H1 (cell line): ENCODE data around the gene MPPED2. TPM values are rescaled to one million over a fixed set of nuclear protein-coding genes. Genes with fewer than 3 reads are reported as not detected.

Experiments used
- polyA plus RNA-seq, 7 experiments: library from polyadenylated mRNA; depleted of rRNA in 3 of 7; stranded (reverse) in 5 of 7; unstranded in 2 of 7; fragments of >200 nt in 5 of 7; fragments of 200-250 nt in 2 of 7; gene quantifications; 1 replicate in 5 of 7; 2 replicates in 1 of 7; 4 replicates in 1 of 7; pipeline versions ENCODE4 v1.2.1 to v1.2.3, GENCODE V29; 2011 to 2013; ENCODE audit warnings: missing spikeins in 2 of 7, mixed read lengths in 2 of 7
- total RNA-seq: library from RNA; stranded (reverse); fragmentation: NEBNext Ultra II Directional; extraction: Animal tissue kit (Norgen Biotek cat#: 25700); gene quantifications from 2 replicates; pipeline ENCODE4 v1.2.1, GENCODE V29; 2021
- TF ChIP-seq, protein P1 (sequence below): fragments of 300-600 bp; sonication (generic); IDR thresholded peaks from 2 replicates; pipeline ENCODE4 v1.7.1; 2012; ENCODE audit warnings: low read length, moderate library complexity, mild to moderate bottlenecking, inconsistent platforms; ENCODE audit not compliant: insufficient replicate concordance

MPPED2 gene
- total and polyA plus RNA-seq, 2 of the 8 experiments (the other 6 are each of a cell fraction or from before 2014, with no cell fraction given) = 1.3 to 3.5 TPM

- TF ChIP-seq, protein P1, sequence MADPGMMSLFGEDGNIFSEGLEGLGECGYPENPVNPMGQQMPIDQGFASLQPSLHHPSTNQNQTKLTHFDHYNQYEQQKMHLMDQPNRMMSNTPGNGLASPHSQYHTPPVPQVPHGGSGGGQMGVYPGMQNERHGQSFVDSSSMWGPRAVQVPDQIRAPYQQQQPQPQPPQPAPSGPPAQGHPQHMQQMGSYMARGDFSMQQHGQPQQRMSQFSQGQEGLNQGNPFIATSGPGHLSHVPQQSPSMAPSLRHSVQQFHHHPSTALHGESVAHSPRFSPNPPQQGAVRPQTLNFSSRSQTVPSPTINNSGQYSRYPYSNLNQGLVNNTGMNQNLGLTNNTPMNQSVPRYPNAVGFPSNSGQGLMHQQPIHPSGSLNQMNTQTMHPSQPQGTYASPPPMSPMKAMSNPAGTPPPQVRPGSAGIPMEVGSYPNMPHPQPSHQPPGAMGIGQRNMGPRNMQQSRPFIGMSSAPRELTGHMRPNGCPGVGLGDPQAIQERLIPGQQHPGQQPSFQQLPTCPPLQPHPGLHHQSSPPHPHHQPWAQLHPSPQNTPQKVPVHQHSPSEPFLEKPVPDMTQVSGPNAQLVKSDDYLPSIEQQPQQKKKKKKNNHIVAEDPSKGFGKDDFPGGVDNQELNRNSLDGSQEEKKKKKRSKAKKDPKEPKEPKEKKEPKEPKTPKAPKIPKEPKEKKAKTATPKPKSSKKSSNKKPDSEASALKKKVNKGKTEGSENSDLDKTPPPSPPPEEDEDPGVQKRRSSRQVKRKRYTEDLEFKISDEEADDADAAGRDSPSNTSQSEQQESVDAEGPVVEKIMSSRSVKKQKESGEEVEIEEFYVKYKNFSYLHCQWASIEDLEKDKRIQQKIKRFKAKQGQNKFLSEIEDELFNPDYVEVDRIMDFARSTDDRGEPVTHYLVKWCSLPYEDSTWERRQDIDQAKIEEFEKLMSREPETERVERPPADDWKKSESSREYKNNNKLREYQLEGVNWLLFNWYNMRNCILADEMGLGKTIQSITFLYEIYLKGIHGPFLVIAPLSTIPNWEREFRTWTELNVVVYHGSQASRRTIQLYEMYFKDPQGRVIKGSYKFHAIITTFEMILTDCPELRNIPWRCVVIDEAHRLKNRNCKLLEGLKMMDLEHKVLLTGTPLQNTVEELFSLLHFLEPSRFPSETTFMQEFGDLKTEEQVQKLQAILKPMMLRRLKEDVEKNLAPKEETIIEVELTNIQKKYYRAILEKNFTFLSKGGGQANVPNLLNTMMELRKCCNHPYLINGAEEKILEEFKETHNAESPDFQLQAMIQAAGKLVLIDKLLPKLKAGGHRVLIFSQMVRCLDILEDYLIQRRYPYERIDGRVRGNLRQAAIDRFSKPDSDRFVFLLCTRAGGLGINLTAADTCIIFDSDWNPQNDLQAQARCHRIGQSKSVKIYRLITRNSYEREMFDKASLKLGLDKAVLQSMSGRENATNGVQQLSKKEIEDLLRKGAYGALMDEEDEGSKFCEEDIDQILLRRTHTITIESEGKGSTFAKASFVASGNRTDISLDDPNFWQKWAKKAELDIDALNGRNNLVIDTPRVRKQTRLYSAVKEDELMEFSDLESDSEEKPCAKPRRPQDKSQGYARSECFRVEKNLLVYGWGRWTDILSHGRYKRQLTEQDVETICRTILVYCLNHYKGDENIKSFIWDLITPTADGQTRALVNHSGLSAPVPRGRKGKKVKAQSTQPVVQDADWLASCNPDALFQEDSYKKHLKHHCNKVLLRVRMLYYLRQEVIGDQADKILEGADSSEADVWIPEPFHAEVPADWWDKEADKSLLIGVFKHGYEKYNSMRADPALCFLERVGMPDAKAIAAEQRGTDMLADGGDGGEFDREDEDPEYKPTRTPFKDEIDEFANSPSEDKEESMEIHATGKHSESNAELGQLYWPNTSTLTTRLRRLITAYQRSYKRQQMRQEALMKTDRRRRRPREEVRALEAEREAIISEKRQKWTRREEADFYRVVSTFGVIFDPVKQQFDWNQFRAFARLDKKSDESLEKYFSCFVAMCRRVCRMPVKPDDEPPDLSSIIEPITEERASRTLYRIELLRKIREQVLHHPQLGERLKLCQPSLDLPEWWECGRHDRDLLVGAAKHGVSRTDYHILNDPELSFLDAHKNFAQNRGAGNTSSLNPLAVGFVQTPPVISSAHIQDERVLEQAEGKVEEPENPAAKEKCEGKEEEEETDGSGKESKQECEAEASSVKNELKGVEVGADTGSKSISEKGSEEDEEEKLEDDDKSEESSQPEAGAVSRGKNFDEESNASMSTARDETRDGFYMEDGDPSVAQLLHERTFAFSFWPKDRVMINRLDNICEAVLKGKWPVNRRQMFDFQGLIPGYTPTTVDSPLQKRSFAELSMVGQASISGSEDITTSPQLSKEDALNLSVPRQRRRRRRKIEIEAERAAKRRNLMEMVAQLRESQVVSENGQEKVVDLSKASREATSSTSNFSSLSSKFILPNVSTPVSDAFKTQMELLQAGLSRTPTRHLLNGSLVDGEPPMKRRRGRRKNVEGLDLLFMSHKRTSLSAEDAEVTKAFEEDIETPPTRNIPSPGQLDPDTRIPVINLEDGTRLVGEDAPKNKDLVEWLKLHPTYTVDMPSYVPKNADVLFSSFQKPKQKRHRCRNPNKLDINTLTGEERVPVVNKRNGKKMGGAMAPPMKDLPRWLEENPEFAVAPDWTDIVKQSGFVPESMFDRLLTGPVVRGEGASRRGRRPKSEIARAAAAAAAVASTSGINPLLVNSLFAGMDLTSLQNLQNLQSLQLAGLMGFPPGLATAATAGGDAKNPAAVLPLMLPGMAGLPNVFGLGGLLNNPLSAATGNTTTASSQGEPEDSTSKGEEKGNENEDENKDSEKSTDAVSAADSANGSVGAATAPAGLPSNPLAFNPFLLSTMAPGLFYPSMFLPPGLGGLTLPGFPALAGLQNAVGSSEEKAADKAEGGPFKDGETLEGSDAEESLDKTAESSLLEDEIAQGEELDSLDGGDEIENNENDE = no peak
Observed at GRCh38 chr11:30596832-30597231, 10.7 kb upstream of the MPPED2 start (continued).
